Thoracic aorta (tissue), 2 donors: Measurements from ENCODE around the gene SLC6A6. TPM values are rescaled to one million over a fixed set of nuclear protein-coding genes. Genes with fewer than 3 reads are reported as not detected.

Experiments used
- ATAC-seq: fragments of 150-250 bp; one replicate; pipeline ENCODE4 v1.8.0; 2017; ENCODE audit warnings: low read depth; ENCODE audit not compliant: insufficient number of reproducible peaks, low FRiP score
- DNase-seq: peaks from one replicate; pipeline ENCODE4 v3.0.0-alpha.2; 2020; ENCODE audit warnings: low spot score
- H3K27ac ChIP-seq, 2 donors: fragments of 200-600 bp; sonication (generic); 1 replicate in 1 of 2; 2 replicates in 1 of 2; pipeline ENCODE4 v1.5.1; 2016; ENCODE audit warnings: mild to moderate bottlenecking in 2 of 2, moderate library complexity in 2 of 2
- H3K27me3 ChIP-seq: fragments of 200-600 bp; sonication (generic); replicated peaks from 2 replicates; pipeline ENCODE4 v1.6.0; 2016; ENCODE audit warnings: mild to moderate bottlenecking; ENCODE audit not compliant: insufficient read depth
- H3K36me3 ChIP-seq: fragments of 200-600 bp; sonication (generic); one replicate; pipeline ENCODE4 v1.5.1; 2016
- H3K4me1 ChIP-seq, 2 donors: fragments of 200-600 bp; sonication (generic); 1 replicate in 1 of 2; 2 replicates in 1 of 2; pipeline versions ENCODE4 v1.5.1 to v1.6.0; 2016; ENCODE audit warnings: low read depth in 2 of 2, mild to moderate bottlenecking in 1 of 2; ENCODE audit not compliant: control insufficient read depth in 1 of 2
- H3K4me3 ChIP-seq: fragments of 200-600 bp; sonication (generic); 2 replicates; pipeline ENCODE4 v1.5.1; 2016; ENCODE audit warnings: mild to moderate bottlenecking
- H3K9me3 ChIP-seq: fragments of 200-600 bp; sonication (generic); 2 replicates; pipeline ENCODE4 v1.5.1; 2016
- CTCF ChIP-seq: fragments of 200-600 bp; sonication (generic); IDR thresholded peaks from one replicate; pipeline ENCODE4 v1.5.1; 2019; ENCODE audit warnings: antibody characterized with exemption
- total RNA-seq, 2 donors: library from RNA; depleted of rRNA; stranded (reverse); fragments of >200 nt; gene quantifications; one replicate each; pipeline versions ENCODE4 v1.1.0 to v1.2.3, GENCODE V29; 2016

Gene SLC6A6
- total RNA-seq, 2 donors from 2014 or later = 33.5 to 45.5 TPM

- Histone ChIP-seq H3K4me1 (peaks cover 0 to 21% of the 10 kb centered on the region in 2 donors), H3K4me3 (no peak overlapping the region), H3K36me3 (no peaks in the 10 kb centered on the region), H3K27me3 (no peaks in the 10 kb centered on the region), H3K9me3 (no peaks in the 10 kb centered on the region), H3K27ac (no peak overlapping the region)
- no peak for ATAC-seq
- no peak for DNase-seq
- no peak for TF ChIP-seq CTCF
Measured at GRCh38 chr3:14536837-14537589, 134.6 kb downstream of the SLC6A6 start.

GRCh38 chr3:14537590-14538450, 135.4 kb downstream of the SLC6A6 start:
- DNase-seq (no peak), ATAC-seq (no peak)
- peaks cover 0 to 21% of the 10 kb centered on the region in 2 donors for H3K4me1 ChIP-seq
- no peak overlapping the region for H3K4me3 ChIP-seq
- H3K9me3 ChIP-seq = no peaks in the 10 kb centered on the region
- no peak for TF ChIP-seq CTCF
- no peaks in the 10 kb centered on the region for H3K27me3 ChIP-seq
- no peaks in the 10 kb centered on the region for H3K36me3 ChIP-seq
- no peak overlapping the region for H3K27ac ChIP-seq

- no peaks in the 10 kb centered on the region for H3K9me3 ChIP-seq
- ATAC-seq (no peak), DNase-seq (no peak)
- no peak for TF ChIP-seq CTCF
- H3K4me3 ChIP-seq = no peak overlapping the region
- H3K27me3 ChIP-seq = no peaks in the 10 kb centered on the region
- H3K27ac ChIP-seq = no peak overlapping the region
- no peaks in the 10 kb centered on the region for H3K36me3 ChIP-seq
- peaks cover 0 to 21% of the 10 kb centered on the region in 2 donors for H3K4me1 ChIP-seq
Measured at GRCh38 chr3:14538451-14539088, 136.2 kb downstream of the SLC6A6 start.

Other genes with a start within 250 kb of the SLC6A6 start
- 10 to 100 TPM; 49.2 to 57.1 TPM for gene XPC, start 224.0 kb upstream of the SLC6A6 start, total RNA-seq
- gene LSM3, start 223.8 kb upstream of the SLC6A6 start, total RNA-seq = 1 to 10 TPM; 4.9 TPM
- 1 to 10 TPM; 1.5 to 4.2 TPM for gene GRIP2, start 137.7 kb downstream of the SLC6A6 start, total RNA-seq
- 10 to 100 TPM in 1 of 2 donors, 1 to 10 TPM in 1; 9.6 to 34.6 TPM for gene CCDC174, start 249.2 kb downstream of the SLC6A6 start, total RNA-seq